CD14-positive monocyte (primary cell): Measurements from ENCODE around the gene CLDN24. TPM values are rescaled to one million over a fixed set of nuclear protein-coding genes. Genes with fewer than 3 reads are reported as not detected.

ENCODE experiments used
- DNase-seq, 3 donors: peaks; one replicate each; pipeline ENCODE4 v3.0.0-alpha.2; 2011 to 2022
- H2AFZ ChIP-seq: 2 replicates; pipeline ENCODE4 v1.6.0; 2012; ENCODE audit warnings: mild to moderate bottlenecking, low read depth, low read length, inconsistent platforms; ENCODE audit not compliant: insufficient read depth, poor library complexity, severe bottlenecking
- H3K27ac ChIP-seq, 2 donors: 1 replicate in 1 of 2; 2 replicates in 1 of 2; pipeline ENCODE4 v1.5.1; 2012 to 2013; ENCODE audit warnings: low read length in 2 of 2, control low read depth in 1 of 2, inconsistent platforms in 1 of 2, low read depth in 1 of 2, mild to moderate bottlenecking in 1 of 2
- H3K27me3 ChIP-seq, 2 donors: one replicate each; pipeline versions ENCODE4 v1.6.0 to v1.6.1; 2011 to 2013; ENCODE audit warnings: low read length in 2 of 2; ENCODE audit not compliant: control insufficient read depth in 2 of 2, insufficient read depth in 2 of 2
- H3K36me3 ChIP-seq, 2 donors: replicated peaks in 1 of 2; 1 replicate in 1 of 2; 2 replicates in 1 of 2; pipeline versions ENCODE4 v1.5.1 to v1.6.1; 2012 to 2013; ENCODE audit warnings: low read length in 2 of 2, control low read depth in 1 of 2, inconsistent platforms in 1 of 2, mild to moderate bottlenecking in 1 of 2; ENCODE audit not compliant: insufficient read depth in 2 of 2, control insufficient read depth in 1 of 2
- H3K4me1 ChIP-seq, 2 donors: 1 replicate in 1 of 2; 2 replicates in 1 of 2; pipeline versions ENCODE4 v1.5.1 to v1.6.1; 2012 to 2013; ENCODE audit warnings: low read length in 2 of 2, control low read depth in 1 of 2, inconsistent platforms in 1 of 2, mild to moderate bottlenecking in 1 of 2, moderate library complexity in 1 of 2; ENCODE audit not compliant: insufficient read depth in 2 of 2, control insufficient read depth in 1 of 2
- H3K4me2 ChIP-seq: replicated peaks from 2 replicates; pipeline ENCODE3; 2012; ENCODE audit warnings: low read length, moderate library complexity, mild to moderate bottlenecking; ENCODE audit not compliant: poor library complexity, severe bottlenecking; ENCODE audit errors: extremely low read depth
- H3K4me3 ChIP-seq, 3 experiments: fragments of 200-600 bp in 1 of 3; sonication (generic) in 1 of 3; replicated peaks in 1 of 3; 1 replicate in 2 of 3; 2 replicates in 1 of 3; pipeline ENCODE4 v1.5.1; 2011 to 2013; ENCODE audit warnings: low read length in 3 of 3, mild to moderate bottlenecking in 3 of 3, control low read depth in 2 of 3, low read depth in 2 of 3, inconsistent platforms in 1 of 3, moderate library complexity in 1 of 3
- H3K79me2 ChIP-seq: 2 replicates; pipeline ENCODE4 v1.6.0; 2012; ENCODE audit warnings: mild to moderate bottlenecking, control low read depth, inconsistent platforms, low read length, moderate library complexity; ENCODE audit not compliant: insufficient read depth
- H3K9ac ChIP-seq: 2 replicates; pipeline ENCODE4 v1.6.0; 2017; ENCODE audit warnings: low read length, mild to moderate bottlenecking; ENCODE audit not compliant: insufficient read depth, poor library complexity, severe bottlenecking
- H3K9me3 ChIP-seq, 2 donors: replicated peaks in 1 of 2; 1 replicate in 1 of 2; 2 replicates in 1 of 2; pipeline versions ENCODE4 v1.5.1 to v1.6.1; 2012 to 2013; ENCODE audit warnings: low read length in 2 of 2, control low read depth in 1 of 2; ENCODE audit not compliant: control insufficient read depth in 1 of 2, insufficient read depth in 1 of 2
- H4K20me1 ChIP-seq: 2 replicates; pipeline ENCODE4 v1.6.0; 2012; ENCODE audit warnings: mild to moderate bottlenecking, low read length, control low read depth, moderate library complexity; ENCODE audit not compliant: insufficient read depth
- H3K27ac Mint-ChIP-seq, 7 donors: one replicate each; pipeline ENCODE4 v1.8.0; 2020; ENCODE audit warnings: mild to moderate bottlenecking in 7 of 7, mixed read lengths in 7 of 7, moderate library complexity in 6 of 7, inconsistent platforms in 2 of 7
- H3K27me3 Mint-ChIP-seq, 3 donors: one replicate each; pipeline ENCODE4 v1.8.0; 2021 to 2022; ENCODE audit warnings: low read depth in 3 of 3, mild to moderate bottlenecking in 3 of 3, mixed read lengths in 3 of 3, moderate library complexity in 3 of 3, inconsistent platforms in 1 of 3
- H3K36me3 Mint-ChIP-seq, 2 donors: one replicate each; pipeline ENCODE4 v1.8.0; 2020; ENCODE audit warnings: mixed read lengths in 2 of 2, inconsistent platforms in 1 of 2, mild to moderate bottlenecking in 1 of 2
- H3K4me1 Mint-ChIP-seq: one replicate; pipeline ENCODE4 v1.8.0; 2020; ENCODE audit warnings: mild to moderate bottlenecking, mixed read lengths
- H3K4me3 Mint-ChIP-seq, 2 donors: one replicate each; pipeline ENCODE4 v1.8.0; 2020; ENCODE audit warnings: mild to moderate bottlenecking in 2 of 2, mixed read lengths in 2 of 2, moderate library complexity in 1 of 2
- H3K9me3 Mint-ChIP-seq, 7 donors: one replicate each; pipeline ENCODE4 v1.8.0; 2020 to 2022; ENCODE audit warnings: mixed read lengths in 7 of 7, mild to moderate bottlenecking in 6 of 7, moderate library complexity in 6 of 7, inconsistent platforms in 2 of 7
- WGBS: methylation state at CpG from one replicate; pipeline ENCODE4 v1.1.5; 2013; ENCODE audit warnings: missing lambda C conversion rate; ENCODE audit not compliant: insufficient coverage; 5-methylcytosine and 5-hydroxymethylcytosine counted together
- intact Hi-C, 2 donors: fragments of 100-400 bp; cut with micrococcal nuclease; formaldehyde crosslinking; loops; one replicate each; pipeline versions ENCODE4 v1.15.0 to v1.15.1; 2023
- polyA plus RNA-seq, 3 donors: library from polyadenylated mRNA; depleted of rRNA in 1 of 3; unstranded in 2 of 3; stranded (reverse) in 1 of 3; fragments of 300-500 nt in 2 of 3; fragments of >200 nt in 1 of 3; fragmentation: Illumina TruSeq in 2 of 3; gene quantifications; 1 replicate in 2 of 3; 2 replicates in 1 of 3; pipeline ENCODE4 v1.2.3, GENCODE V29; 2012 to 2021
- TF ChIP-seq, protein P1 (sequence below): fragments of 200-600 bp; IDR thresholded peaks from one replicate; pipeline ENCODE4 v1.8.0; 2022; ENCODE audit warnings: antibody characterized with exemption, mild to moderate bottlenecking

The CLDN24 gene
- polyA plus RNA-seq, 3 donors = not detected

DNA sequence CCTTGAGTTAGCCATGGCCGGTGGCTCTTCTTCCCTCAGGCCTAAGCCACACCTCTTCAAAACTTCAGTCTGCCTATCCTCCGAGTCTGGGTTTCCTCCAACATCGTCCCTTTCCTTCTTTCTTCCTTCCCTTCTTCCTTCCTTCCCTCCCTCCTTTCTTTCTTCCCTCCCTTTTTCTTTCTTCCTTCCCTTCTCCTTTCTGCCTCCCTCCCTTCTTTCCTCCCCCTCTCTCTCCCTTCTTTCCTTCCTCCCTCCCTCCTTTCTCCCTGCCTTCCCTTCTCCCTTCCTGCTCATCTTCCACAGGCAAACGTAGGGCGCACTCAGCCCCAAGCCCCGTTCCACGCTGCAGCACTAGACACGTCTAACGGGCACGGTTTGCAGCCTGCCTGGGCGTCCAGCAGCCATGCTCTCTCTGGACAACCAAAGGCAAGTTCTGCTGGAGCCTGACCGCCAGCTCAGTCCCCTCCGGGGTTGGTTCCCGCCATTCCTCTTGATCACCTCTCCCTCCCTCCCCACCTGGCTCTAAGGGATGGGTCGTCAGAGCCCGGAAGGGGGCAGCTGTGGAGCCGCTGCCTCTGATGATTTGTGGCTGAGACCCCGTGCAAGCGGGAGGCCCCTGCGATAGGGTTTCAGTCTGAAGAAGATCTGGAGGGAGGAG lies 34.1 kb upstream of the CLDN24 start:
- H3K27me3 Mint-ChIP-seq = peaks cover 0 to 4% (median 2%) of the 10 kb centered on the region in 3 donors
- H3K36me3 Mint-ChIP-seq = no peaks in the 10 kb centered on the region
- peaks cover 0 to 5% (median 0%) of the 10 kb centered on the region in 7 donors for H3K9me3 Mint-ChIP-seq
- H3K36me3 ChIP-seq = no peaks in the 10 kb centered on the region
- no peaks in the 10 kb centered on the region for H3K9me3 ChIP-seq
- no peak overlapping the region for H2AFZ ChIP-seq
- WGBS = 90% methylated on average over 17 of the region's 20 CpGs
- no peaks in the 10 kb centered on the region for H3K4me1 ChIP-seq
- H3K79me2 ChIP-seq = no peaks in the 10 kb centered on the region
- TF ChIP-seq, protein P1, sequence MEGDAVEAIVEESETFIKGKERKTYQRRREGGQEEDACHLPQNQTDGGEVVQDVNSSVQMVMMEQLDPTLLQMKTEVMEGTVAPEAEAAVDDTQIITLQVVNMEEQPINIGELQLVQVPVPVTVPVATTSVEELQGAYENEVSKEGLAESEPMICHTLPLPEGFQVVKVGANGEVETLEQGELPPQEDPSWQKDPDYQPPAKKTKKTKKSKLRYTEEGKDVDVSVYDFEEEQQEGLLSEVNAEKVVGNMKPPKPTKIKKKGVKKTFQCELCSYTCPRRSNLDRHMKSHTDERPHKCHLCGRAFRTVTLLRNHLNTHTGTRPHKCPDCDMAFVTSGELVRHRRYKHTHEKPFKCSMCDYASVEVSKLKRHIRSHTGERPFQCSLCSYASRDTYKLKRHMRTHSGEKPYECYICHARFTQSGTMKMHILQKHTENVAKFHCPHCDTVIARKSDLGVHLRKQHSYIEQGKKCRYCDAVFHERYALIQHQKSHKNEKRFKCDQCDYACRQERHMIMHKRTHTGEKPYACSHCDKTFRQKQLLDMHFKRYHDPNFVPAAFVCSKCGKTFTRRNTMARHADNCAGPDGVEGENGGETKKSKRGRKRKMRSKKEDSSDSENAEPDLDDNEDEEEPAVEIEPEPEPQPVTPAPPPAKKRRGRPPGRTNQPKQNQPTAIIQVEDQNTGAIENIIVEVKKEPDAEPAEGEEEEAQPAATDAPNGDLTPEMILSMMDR = no peak
- no peak overlapping the region for H3K4me3 ChIP-seq
- no peak overlapping the region for H3K4me2 ChIP-seq
- H3K27ac Mint-ChIP-seq = peak overlapping the region in 2 of 7 donors; percentile 14 to 26
- peaks cover 3% of the 10 kb centered on the region for H3K4me1 Mint-ChIP-seq
- H3K9ac ChIP-seq = no peak overlapping the region
- intact Hi-C loops = no loop called here
- no peak overlapping the region for H3K27ac ChIP-seq
- H4K20me1 ChIP-seq = no peaks in the 10 kb centered on the region
- no peaks in the 10 kb centered on the region for H3K27me3 ChIP-seq
- no peak for DNase-seq
- no peak overlapping the region for H3K4me3 Mint-ChIP-seq

DNA sequence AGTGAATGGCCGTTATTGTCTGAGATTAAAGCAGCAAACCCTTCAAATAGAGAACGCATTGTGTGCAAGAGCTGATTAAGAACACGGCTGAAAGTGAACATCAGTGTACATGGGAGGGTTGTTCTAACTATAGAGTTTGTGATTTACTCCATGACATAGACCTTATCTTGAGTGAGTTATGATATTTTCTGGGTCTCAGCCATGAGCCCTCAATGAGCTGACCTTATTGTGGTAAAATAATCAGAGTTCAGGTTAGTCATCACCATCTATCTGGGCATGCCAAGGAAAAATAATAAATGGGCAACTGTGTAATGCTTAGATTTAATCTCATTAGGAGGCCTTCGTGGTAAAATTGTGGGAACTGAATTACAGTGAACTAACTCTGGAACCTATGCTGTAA lies 33.2 kb upstream of the CLDN24 start:
- intact Hi-C loops = no loop called here
- H3K4me2 ChIP-seq = no peak overlapping the region
- no peaks in the 10 kb centered on the region for H3K36me3 Mint-ChIP-seq
- H2AFZ ChIP-seq = no peak overlapping the region
- H3K9me3 ChIP-seq = no peaks in the 10 kb centered on the region
- TF ChIP-seq, protein P1 = no peak
- 100% methylated on average over 1 of the region's 4 CpGs for WGBS
- no peaks in the 10 kb centered on the region for H3K27me3 ChIP-seq
- H3K4me1 ChIP-seq = no peaks in the 10 kb centered on the region
- H3K79me2 ChIP-seq = no peaks in the 10 kb centered on the region
- H4K20me1 ChIP-seq = no peaks in the 10 kb centered on the region
- no peaks in the 10 kb centered on the region for H3K36me3 ChIP-seq
- peaks cover 0 to 5% (median 0%) of the 10 kb centered on the region in 7 donors for H3K9me3 Mint-ChIP-seq
- no peak overlapping the region for H3K27ac ChIP-seq
- H3K9ac ChIP-seq = no peak overlapping the region
- no peak overlapping the region for H3K4me3 ChIP-seq
- H3K27ac Mint-ChIP-seq = no peak overlapping the region
- H3K27me3 Mint-ChIP-seq = peaks cover under 1 to 7% (median 2%) of the 10 kb centered on the region in 3 donors
- H3K4me3 Mint-ChIP-seq = no peak overlapping the region
- DNase-seq = no peak
- H3K4me1 Mint-ChIP-seq = peaks cover 3% of the 10 kb centered on the region
